K562 (cell line): ENCODE data around the gene TTC9C. TPM values are rescaled to one million over a fixed set of nuclear protein-coding genes. Genes with fewer than 3 reads are reported as not detected.
"Not testable (repeated sequence)": the region's sequence is repeated elsewhere in the genome, so short reads cannot be mapped to it uniquely, and the experiment has no call there.

Experiments
- ATAC-seq: fragments of 200-7000 bp; cut with Tn5 transposase; 3 replicates; pipeline ENCODE4 v1.9.1; 2020; ENCODE audit warnings: moderate library complexity
- BruUV-seq: library from RNA; stranded (reverse); fragments of 400-500 nt; replicated peaks from 2 replicates; lab custom pipeline; 2021; lab: Mats Ljungman, UMichigan
- CTCF ChIA-PET: fragments of 300-600 bp; formaldehyde crosslinking; extraction: SDS; loops from one replicate; lab custom pipeline; 2021; ENCODE audit warnings: low intra/inter-chr PET ratio; lab: Yijun Ruan, JAX
- POLR2A ChIA-PET: fragments of 300-600, 350-650 bp; sonication (Branson Sonifier 250); formaldehyde crosslinking; extraction: SDS; loops from one replicate; lab custom pipeline; 2021; ENCODE audit warnings: antibody characterized with exemption, inconsistent platforms; lab: Yijun Ruan, JAX
- DNase-seq, 4 experiments: peaks; one replicate each; pipeline versions ENCODE4 v3.0.0 to v3.0.0-alpha.2; 2011 to 2018; ENCODE audit warnings: low spot score in 3 of 4, mixed read lengths in 3 of 4; ENCODE audit errors: extremely low read depth in 1 of 4
- FAIRE-seq: peaks from 2 replicates; lab custom pipeline; 2011; peaks lifted over from hg19 to GRCh38; lab: Jason Lieb, UNC
- H2AFZ ChIP-seq: 2 replicates; pipeline ENCODE4 v1.6.0; 2011; ENCODE audit warnings: low read depth, low read length, control low read depth, inconsistent platforms
- H3K27ac ChIP-seq: fragments of 200-600 bp; 3 replicates; pipeline ENCODE4 v1.8.0; 2011; ENCODE audit warnings: low read depth, mild to moderate bottlenecking, control low read depth, inconsistent platforms, low read length, moderate library complexity, mixed read lengths; ENCODE audit errors: extremely low read depth
- H3K27me3 ChIP-seq, 2 experiments: fragments of 300-600 bp in 1 of 2; 2 replicates in 1 of 2; 3 replicates in 1 of 2; pipeline versions ENCODE4 v1.6.0 to v1.8.0; 2011; ENCODE audit warnings: inconsistent platforms in 2 of 2, low read length in 2 of 2, mild to moderate bottlenecking in 1 of 2, mixed read lengths in 1 of 2, moderate library complexity in 1 of 2; ENCODE audit not compliant: control insufficient read depth in 2 of 2, insufficient read depth in 2 of 2
- H3K36me3 ChIP-seq: fragments of 300-600 bp; 3 replicates; pipeline ENCODE4 v1.8.0; 2011; ENCODE audit warnings: mild to moderate bottlenecking, low read length, inconsistent platforms; ENCODE audit not compliant: control insufficient read depth, insufficient read depth
- H3K4me1 ChIP-seq, 2 experiments: fragments of 200-600 bp in 1 of 2; replicated peaks in 1 of 2; 2 replicates in 1 of 2; 3 replicates in 1 of 2; pipeline versions ENCODE4 v1.5.1 to v1.8.0; 2011; ENCODE audit warnings: inconsistent platforms in 2 of 2, low read length in 2 of 2, mild to moderate bottlenecking in 1 of 2, mixed read lengths in 1 of 2, moderate library complexity in 1 of 2; ENCODE audit not compliant: control insufficient read depth in 2 of 2, insufficient read depth in 2 of 2
- H3K4me2 ChIP-seq: 2 replicates; pipeline ENCODE4 v1.6.1; 2011; ENCODE audit warnings: low read length, control low read depth, inconsistent platforms, mixed read lengths; ENCODE audit not compliant: insufficient read depth
- H3K4me3 ChIP-seq: fragments of 200-600 bp; sonication (generic), shearing (Covaris generic); 2 replicates; pipeline ENCODE4 v1.5.1; 2016; ENCODE audit warnings: control low read depth, inconsistent platforms
- H3K79me2 ChIP-seq: fragments of 200-600 bp; 3 replicates; pipeline ENCODE4 v1.8.0; 2011; ENCODE audit warnings: low read length, inconsistent platforms; ENCODE audit not compliant: control insufficient read depth, insufficient read depth
- H3K9ac ChIP-seq, 2 experiments: 2 replicates each; pipeline versions ENCODE4 v1.6.0 to v1.6.1; 2011; ENCODE audit warnings: low read depth in 2 of 2, low read length in 2 of 2, control low read depth in 1 of 2, inconsistent platforms in 1 of 2, mild to moderate bottlenecking in 1 of 2, mixed read lengths in 1 of 2; ENCODE audit not compliant: insufficient read depth in 1 of 2
- H3K9me1 ChIP-seq: one replicate; pipeline ENCODE4 v1.6.0; 2011; ENCODE audit warnings: inconsistent platforms, mild to moderate bottlenecking, low read length, moderate library complexity; ENCODE audit not compliant: control insufficient read depth, insufficient read depth
- H3K9me3 ChIP-seq: replicated peaks from 2 replicates; pipeline ENCODE4 v1.5.1; 2011; ENCODE audit warnings: low read depth, low read length, inconsistent platforms; ENCODE audit not compliant: control insufficient read depth, insufficient read depth
- H4K20me1 ChIP-seq: replicated peaks from 2 replicates; pipeline ENCODE4 v1.6.1; 2011; ENCODE audit warnings: low read length, inconsistent platforms, mixed read lengths; ENCODE audit not compliant: control insufficient read depth, insufficient read depth
- BCOR ChIP-seq: fragments of 450-650 bp; IDR thresholded peaks from 2 replicates; pipeline ENCODE4 v1.6.1; 2016
- CC2D1A ChIP-seq: fragments of 450-650 bp; IDR thresholded peaks from 2 replicates; pipeline ENCODE4 v1.6.1; 2017; ENCODE audit warnings: mild to moderate bottlenecking
- DACH1 ChIP-seq: fragments of 450-650 bp; IDR thresholded peaks from 2 replicates; pipeline ENCODE4 v1.6.1; 2018; ENCODE audit not compliant: partially characterized antibody
- DPF2 ChIP-seq: fragments of 450-650 bp; IDR thresholded peaks from 2 replicates; pipeline ENCODE4 v1.6.1; 2016
- FOXK1 ChIP-seq: sonication (generic); formaldehyde crosslinking; IDR thresholded peaks from 2 replicates; pipeline ENCODE4 v1.8.0; 2022; ENCODE audit warnings: missing genetic modification reagents, mild to moderate bottlenecking, borderline replicate concordance
- FOXP1 ChIP-seq: sonication (generic); formaldehyde crosslinking; IDR thresholded peaks from 2 replicates; pipeline ENCODE4 v1.8.0; 2022; ENCODE audit warnings: mild to moderate bottlenecking, missing genetic modification reagents
- GATA2 ChIP-seq: sonication (generic); formaldehyde crosslinking; IDR thresholded peaks from 2 replicates; pipeline ENCODE4 v1.4.0; 2020; ENCODE audit warnings: mild to moderate bottlenecking, missing genetic modification reagents
- GATAD2A ChIP-seq: fragments of 450-650 bp; IDR thresholded peaks from 2 replicates; pipeline ENCODE4 v1.6.1; 2017
- GATAD2B ChIP-seq: fragments of 450-650 bp; IDR thresholded peaks from 2 replicates; pipeline ENCODE4 v1.6.1; 2017; ENCODE audit warnings: mild to moderate bottlenecking, borderline replicate concordance
- HDAC1 ChIP-seq, 2 experiments: fragments of 450-650 bp; IDR thresholded peaks; 2 replicates each; pipeline ENCODE4 v1.6.1; 2016 to 2017; ENCODE audit warnings: inconsistent platforms in 1 of 2, mild to moderate bottlenecking in 1 of 2, moderate library complexity in 1 of 2
- HDAC2 ChIP-seq: fragments of 450-650 bp; IDR thresholded peaks from 2 replicates; pipeline ENCODE4 v1.6.1; 2016; ENCODE audit warnings: mild to moderate bottlenecking
- KDM1A ChIP-seq, 2 experiments: fragments of 450-650 bp; IDR thresholded peaks; 2 replicates each; pipeline ENCODE4 v1.6.1; 2016; ENCODE audit warnings: mild to moderate bottlenecking in 2 of 2
- MCM7 ChIP-seq, 2 experiments: fragments of 450-650 bp; IDR thresholded peaks; 2 replicates each; pipeline ENCODE4 v1.6.1; 2016 to 2018
- MTA1 ChIP-seq: fragments of 450-650 bp; IDR thresholded peaks from 2 replicates; pipeline ENCODE4 v1.6.1; 2017; ENCODE audit warnings: borderline replicate concordance
- MTA2 ChIP-seq: fragments of 450-650 bp; IDR thresholded peaks from 2 replicates; pipeline ENCODE4 v1.6.1; 2016; ENCODE audit warnings: low read depth
- MTA3 ChIP-seq: fragments of 450-650 bp; formaldehyde crosslinking; IDR thresholded peaks from 2 replicates; pipeline ENCODE4 v1.6.1; 2017; ENCODE audit warnings: mild to moderate bottlenecking, borderline replicate concordance
- SMARCA4 ChIP-seq: fragments of 450-650 bp; IDR thresholded peaks from 2 replicates; pipeline ENCODE4 v1.6.1; 2016
- SMARCE1 ChIP-seq: fragments of 450-650 bp; IDR thresholded peaks from 2 replicates; pipeline ENCODE4 v1.7.1; 2016; ENCODE audit warnings: mild to moderate bottlenecking
- TRIM24 ChIP-seq, 2 experiments: fragments of 450-650 bp; IDR thresholded peaks; 2 replicates each; pipeline ENCODE4 v1.6.1; 2016
- ZBTB2 ChIP-seq: fragments of 450-650 bp; IDR thresholded peaks from 2 replicates; pipeline ENCODE4 v1.6.1; 2016; ENCODE audit warnings: antibody characterized with exemption
- ZFX ChIP-seq: sonication (generic); formaldehyde crosslinking; IDR thresholded peaks from 2 replicates; pipeline ENCODE4 v1.8.0; 2022; ENCODE audit warnings: mild to moderate bottlenecking, missing genetic modification reagents, moderate library complexity
- WGBS: fragments of 100-300 bp; shearing (Covaris generic); methylation state at CpG from one replicate; pipeline ENCODE4 v1.1.6; 2016; ENCODE audit warnings: low coverage, mixed read lengths; ENCODE audit not compliant: insufficient coverage; ENCODE audit errors: missing lambda C conversion rate; 5-methylcytosine and 5-hydroxymethylcytosine counted together
- in situ Hi-C: fragments of 300-500 bp; cut with MboI; formaldehyde crosslinking; loops from 4 replicates; pipeline ENCODE4 v1.15.0; 2018; ENCODE audit warnings: inconsistent platforms, mixed read lengths
- intact Hi-C: fragments of 100-400 bp; cut with micrococcal nuclease; formaldehyde crosslinking; loops from 2 replicates; pipeline ENCODE4 v1.14.2; 2022
- polyA plus RNA-seq, 8 experiments: library from polyadenylated mRNA; depleted of rRNA in 4 of 8; stranded (reverse) in 5 of 8; unstranded in 3 of 8; fragments of >200 nt; fragmentation: Nextera tagmentation in 2 of 8; fragmentation: Illumina TruSeq in 1 of 8; extraction: Ambion mirVana in 2 of 8; extraction: Trizol in 1 of 8; gene quantifications; 2 replicates each; pipeline versions ENCODE4 v1.2.1 to v1.2.3, GENCODE V29; 2011 to 2014; ENCODE audit warnings: inconsistent platforms in 1 of 8, missing spikeins in 1 of 8
- total RNA-seq, 7 experiments: library from RNA; depleted of rRNA in 6 of 7; stranded (reverse); fragments of >200 nt in 6 of 7; fragmentation: Illumina TruSeq in 2 of 7; extraction: Trizol in 2 of 7; gene quantifications; 2 replicates each; pipeline versions ENCODE4 v1.2.1 to v1.2.3, GENCODE V29; 2011 to 2021; ENCODE audit warnings: low replicate concordance in 1 of 7

The TTC9C gene
- total and polyA plus RNA-seq, 9 of the 15 experiments (the other 6 are each of a cell fraction or from before 2014, with no cell fraction given): 32.8 to 59.0 (median 37.1) TPM

- H3K9ac ChIP-seq: peak overlapping the region in 1 of 2 experiments; percentile 77; a peak in 2 of 4 replicates
- FAIRE-seq, H3K9me3 ChIP-seq, in situ Hi-C loops, BruUV-seq, H3K27ac ChIP-seq, H2AFZ ChIP-seq, H3K27me3 ChIP-seq, DNase-seq, CTCF ChIA-PET, ATAC-seq, H3K9me1 ChIP-seq, H4K20me1 ChIP-seq: not testable (repeated sequence)
- H3K79me2 ChIP-seq: peaks cover 16% of the 10 kb centered on the region
- 17% methylated on average over 9 of the region's 9 CpGs for WGBS
- intact Hi-C loops: loop anchor here (5.0 to 10.0 kb wide), 2 partner anchors 34 to 366 kb away; partner anchors contain the start of genes HNRNPUL2 and TTC9C
- TF ChIP-seq TRIM24 (IDR thresholded peaks at IDR 0.05): 0 out of 4 replicates have a peak, but pooled peaks of 1 of the 2 experiments have one; percentile 27
- TF ChIP-seq KDM1A (IDR thresholded peaks at IDR 0.05): peak in 1 of 2 experiments; percentile 51; a peak in 1 of 4 replicates
- TF ChIP-seq HDAC1 (IDR thresholded peaks at IDR 0.05): peak in 1 of 2 experiments; percentile 50; a peak in 3 of 4 replicates
- TF ChIP-seq DPF2: peak; percentile 22; the same call in 1 of the 2 replicates
- TF ChIP-seq GATAD2A: peak; percentile 97
- peak; percentile 53; the same call in 1 of the 2 replicates for TF ChIP-seq SMARCA4
- TF ChIP-seq MTA2: 0 out of 2 replicates have a peak, but pooled peaks have one; percentile 29
- peak; percentile 16; the same call in 1 of the 2 replicates for TF ChIP-seq CC2D1A
- TF ChIP-seq MTA3: peak; percentile 49; the same call in 1 of the 2 replicates
- TF ChIP-seq GATA2 (CRISPR knock-in tag): peak; percentile 96
- peak; percentile 35; the same call in 1 of the 2 replicates for TF ChIP-seq FOXP1 (CRISPR knock-in tag)
- TF ChIP-seq ZBTB2: peak; percentile 97
- TF ChIP-seq HDAC2: peak; percentile 71
- TF ChIP-seq MCM7 (IDR thresholded peaks at IDR 0.05): peak in 1 of 2 experiments; percentile 97; a peak in 2 of 4 replicates
- peak; percentile 95 for TF ChIP-seq MTA1
- TF ChIP-seq BCOR: peak; percentile 91
- TF ChIP-seq FOXK1 (CRISPR knock-in tag): peak; percentile 86; the same call in 1 of the 2 replicates
- TF ChIP-seq GATAD2B: peak; percentile 100
- TF ChIP-seq ZFX: 0 out of 2 replicates have a peak, but pooled peaks have one; percentile 2
- peak; percentile 100 for TF ChIP-seq DACH1
- TF ChIP-seq SMARCE1: peak; percentile 16; the same call in 1 of the 2 replicates
- POLR2A ChIA-PET: interaction anchor here (0.6 to 1.9 kb wide), 11 partner anchors 8 to 194 kb away, joined by 3 to 10 read pairs (median 4); partner anchors contain the start of genes C11orf98, CSKMT, TAF6L and TMEM179B
- H3K4me2 ChIP-seq: peak overlapping the region; percentile 88
- peaks cover 22% of the 10 kb centered on the region for H3K36me3 ChIP-seq
- H3K4me3 ChIP-seq: peak overlapping the region; percentile 77
- peaks cover 10 to 15% of the 10 kb centered on the region in 2 experiments; a peak in 4 of 5 replicates for H3K4me1 ChIP-seq
Measured at GRCh38 chr11:62760867-62761227, 32.6 kb downstream of the TTC9C start.
